Occipital lobe (tissue), 2 donors: ENCODE data around the gene HIGD2A. TPM values are rescaled to one million over a fixed set of nuclear protein-coding genes. Genes with fewer than 3 reads are reported as not detected.
"Not testable (repeated sequence)": the region's sequence is repeated elsewhere in the genome, so short reads cannot be mapped to it uniquely, and the experiment has no call there.

Experiments used
- DNase-seq: peaks from one replicate; lab custom pipeline; 2025; lab: John Stamatoyannopoulos, UW
- total RNA-seq: library from RNA; depleted of rRNA; stranded (reverse); fragments of >200 nt; gene quantifications from one replicate; pipeline ENCODE4 v1.2.3, GENCODE V29; 2014

HIGD2A gene
- total RNA-seq, 1 donor from 2014 or later = 26.4 TPM

GRCh38 chr5:176394881-176395675, 6.5 kb downstream of the HIGD2A start:
- no peak for DNase-seq

- no peak for DNase-seq
These were observed 7.8 kb downstream of the HIGD2A start for GRCh38 chr5:176396330-176396729.

- no peak for DNase-seq
These were observed 9.3 kb downstream of the HIGD2A start for GRCh38 chr5:176397736-176398420.

GRCh38 chr5:176400382-176401156, 12.0 kb downstream of the HIGD2A start:
- no peak for DNase-seq

- DNase-seq = no peak
These were observed 13.0 kb downstream of the HIGD2A start for GRCh38 chr5:176401281-176402205.

GRCh38 chr5:176405656-176406435, 17.3 kb downstream of the HIGD2A start:
- no peak for DNase-seq

GRCh38 chr5:176406436-176407052, 18.0 kb downstream of the HIGD2A start:
- DNase-seq = no peak

GRCh38 chr5:176407456-176408251, 19.1 kb downstream of the HIGD2A start:
- no peak for DNase-seq

- DNase-seq = not testable (repeated sequence)
These were observed 19.7 kb downstream of the HIGD2A start for GRCh38 chr5:176408252-176408573.

- DNase-seq = no peak
These were observed 20.0 kb downstream of the HIGD2A start for GRCh38 chr5:176408590-176408989.

GRCh38 chr5:176409765-176410164, 21.2 kb downstream of the HIGD2A start:
- no peak for DNase-seq

GRCh38 chr5:176410486-176411180, 22.1 kb downstream of the HIGD2A start:
- no peak for DNase-seq

GRCh38 chr5:176412517-176413254, 24.1 kb downstream of the HIGD2A start:
- no peak for DNase-seq

GRCh38 chr5:176413255-176413565, 24.7 kb downstream of the HIGD2A start:
- DNase-seq = no peak

- DNase-seq = no peak
These were observed 25.2 kb downstream of the HIGD2A start for GRCh38 chr5:176413709-176414191.

GRCh38 chr5:176414704-176415103, 26.2 kb downstream of the HIGD2A start:
- no peak for DNase-seq

GRCh38 chr5:176415240-176415951, 26.8 kb downstream of the HIGD2A start:
- no peak for DNase-seq
